NOMO-1 (cell line): ENCODE results near the gene ARHGAP33.

Experiments used
- DNase-seq, 2 experiments: peaks; one replicate each; lab custom pipeline; 2025; ENCODE audit not compliant: unreplicated experiment in 2 of 2; lab: John Stamatoyannopoulos, UW

The ARHGAP33 gene

GRCh38 chr19:35738887-35739229 is 36.5 kb upstream of the ARHGAP33 start:
- no peak for DNase-seq

GRCh38 chr19:35739275-35740107 is 35.9 kb upstream of the ARHGAP33 start:
- no peak for DNase-seq

GRCh38 chr19:35740108-35740422 is 35.3 kb upstream of the ARHGAP33 start:
- no peak for DNase-seq

DNA sequence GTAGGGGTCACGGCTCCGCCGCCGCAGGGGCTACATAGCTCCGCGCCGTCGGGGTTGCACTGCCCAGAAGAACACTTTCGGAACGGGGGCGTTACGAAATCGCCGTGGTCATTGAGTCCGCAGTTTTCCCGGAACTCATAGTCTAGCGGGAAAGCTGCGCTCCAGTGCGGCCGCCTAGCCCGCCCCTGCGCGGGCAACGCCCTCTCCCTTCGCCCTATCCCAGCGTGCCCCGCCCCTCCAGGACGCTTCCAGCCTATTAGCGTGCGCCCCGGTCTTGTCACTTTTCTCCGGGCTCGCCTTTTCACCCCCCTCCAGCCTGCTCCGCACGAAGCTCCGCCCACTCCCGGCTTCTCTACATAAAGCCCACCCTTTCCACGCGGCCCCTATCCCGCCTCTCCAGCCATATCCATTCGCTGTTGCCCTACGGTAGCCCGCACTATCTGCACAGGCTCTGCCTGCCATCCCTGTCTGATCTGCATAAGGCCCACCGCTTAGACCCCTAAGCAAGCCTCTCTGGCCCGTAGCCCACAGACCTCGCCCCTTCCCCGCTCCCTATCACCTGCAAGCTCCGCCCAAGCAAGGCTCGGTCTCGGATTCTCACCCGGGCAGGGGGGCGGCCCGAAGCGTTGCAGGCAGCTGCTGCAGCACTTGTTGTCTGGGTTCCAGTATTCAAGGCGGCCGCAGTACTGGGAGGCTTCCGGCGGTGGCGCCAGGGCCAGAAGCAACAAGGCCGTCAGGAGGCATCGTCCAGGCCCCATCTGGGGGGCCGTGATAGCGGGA is 34.8 kb upstream of the ARHGAP33 start:
- DNase-seq, result peak; percentile 93 to 95

DNA sequence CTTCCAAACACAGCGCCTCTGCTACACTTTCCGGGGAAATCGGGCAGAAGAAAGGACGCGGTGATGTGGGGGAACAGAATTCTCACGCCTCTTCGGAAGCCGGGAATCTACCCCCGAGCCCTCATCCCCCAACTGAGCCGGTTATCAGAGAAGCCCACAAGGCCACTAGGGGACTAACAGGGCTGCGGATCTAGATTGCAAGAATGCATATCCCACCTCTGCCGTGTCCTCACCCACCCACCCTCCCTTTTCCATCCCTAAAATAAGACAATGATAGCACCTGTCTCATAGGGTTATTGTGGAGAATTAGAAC is 34.2 kb upstream of the ARHGAP33 start:
- DNase-seq, result no peak

DNA sequence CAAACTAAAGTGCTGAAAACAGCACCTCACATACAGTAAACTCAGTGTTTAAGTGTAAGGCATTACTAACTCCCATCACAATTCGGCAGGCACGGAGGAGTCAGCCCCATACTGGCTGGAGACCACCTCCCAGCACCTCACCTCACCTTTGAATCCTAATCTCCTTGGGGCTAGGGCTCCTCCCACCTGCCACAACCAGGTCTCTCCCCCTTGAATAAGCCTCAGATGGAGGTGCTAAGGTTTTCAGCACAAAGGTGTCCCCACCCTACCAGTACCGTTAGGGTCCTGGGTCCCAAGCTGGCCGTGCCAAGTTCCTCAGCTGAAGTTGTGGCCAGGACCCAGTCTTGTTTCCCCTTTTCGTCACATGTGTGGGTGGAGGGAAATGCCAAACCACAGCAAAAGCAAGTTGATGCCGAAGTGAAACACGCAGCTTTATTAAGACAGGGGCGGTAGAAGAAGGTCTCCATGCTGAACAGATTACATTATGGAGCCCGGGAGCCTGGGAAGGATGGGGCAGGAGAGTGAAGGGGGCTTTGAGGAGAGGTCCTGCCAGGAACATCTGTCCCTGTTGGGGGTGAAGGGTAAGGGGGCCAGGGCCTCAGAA is 33.1 kb upstream of the ARHGAP33 start, which contains the start of gene IGFLR1:
Gene IGFLR1, minus strand, starts transcription at position 332 of the 604 bp plus-strand sequence. CDS start 1,272 bp downstream, outside the sequence.
- DNase-seq, result peak; percentile 68 to 71

GRCh38 chr19:35743640-35744429 is 31.5 kb upstream of the ARHGAP33 start:
- DNase-seq, result no peak

- DNase-seq, result peak; percentile 90 to 94
Measured at GRCh38 chr19:35744430-35745327, 30.7 kb upstream of the ARHGAP33 start.

GRCh38 chr19:35745328-35746086 is 29.9 kb upstream of the ARHGAP33 start, which contains the start of the genes PSENEN and U2AF1L4:
PSENEN (plus strand) TSS chr19:35745651; CDS start chr19:35745931, 280 bp downstream.
U2AF1L4 (minus strand) TSS chr19:35745418; CDS start chr19:35745391, 27 bp downstream.
- peak; percentile 96 to 99 for DNase-seq

DNA sequence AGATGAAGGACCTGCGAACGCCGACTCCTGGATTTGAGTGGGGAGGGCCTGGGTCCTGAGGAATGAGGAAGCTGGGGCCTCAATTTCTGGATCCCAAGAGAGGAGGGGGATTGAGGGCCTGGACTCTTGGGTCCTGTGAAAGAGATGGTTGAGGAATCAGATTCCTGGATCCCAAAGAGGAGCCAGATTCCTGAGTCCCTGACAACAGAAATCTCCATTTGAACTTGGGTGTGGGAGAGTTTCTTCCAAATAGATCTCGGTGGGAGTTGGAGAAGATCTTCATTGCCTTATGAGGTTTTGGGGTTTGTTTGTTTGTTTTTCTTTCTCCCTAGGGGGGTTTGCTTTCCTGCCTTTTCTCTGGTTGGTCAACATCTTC is 29.3 kb upstream of the ARHGAP33 start:
- no peak for DNase-seq

- no peak for DNase-seq
Measured at GRCh38 chr19:35746531-35746930, 28.8 kb upstream of the ARHGAP33 start.

- DNase-seq, result peak; percentile 95 to 99
Measured at GRCh38 chr19:35748106-35749020, 27.0 kb upstream of the ARHGAP33 start, which contains the start of gene LIN37. LIN37 (plus strand) TSS chr19:35748576; CDS start chr19:35748725, 149 bp downstream.

GRCh38 chr19:35750167-35750566 is 25.2 kb upstream of the ARHGAP33 start:
- DNase-seq, result no peak

GRCh38 chr19:35751839-35752745 is 23.3 kb upstream of the ARHGAP33 start:
- no peak for DNase-seq

DNA sequence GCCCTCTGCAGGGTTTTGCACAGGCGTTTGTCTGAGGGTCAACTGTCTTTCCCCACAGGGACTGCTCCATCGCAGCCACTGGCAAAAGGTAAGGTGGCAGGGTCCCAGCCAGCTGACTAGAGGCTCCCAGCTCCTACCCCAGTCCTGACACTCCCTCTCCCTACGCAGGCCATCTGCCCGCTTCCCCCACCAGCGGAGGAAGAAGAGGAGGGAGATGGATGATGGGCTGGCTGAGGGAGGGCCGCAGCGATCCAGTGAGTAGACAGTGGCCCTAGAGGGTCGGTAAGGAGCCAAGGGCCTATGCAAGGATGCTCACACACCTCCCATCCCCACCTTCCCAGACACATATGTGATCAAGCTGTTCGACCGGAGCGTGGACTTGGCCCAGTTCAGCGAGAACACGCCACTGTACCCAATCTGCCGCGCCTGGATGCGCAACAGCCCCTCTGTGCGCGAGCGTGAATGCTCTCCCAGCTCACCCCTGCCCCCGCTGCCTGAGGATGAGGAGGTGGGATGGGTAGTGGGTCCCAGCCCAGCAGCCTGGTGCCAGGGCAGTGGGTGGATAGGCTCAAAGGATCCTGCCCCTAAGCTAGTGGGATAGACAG is 22.5 kb upstream of the ARHGAP33 start:
- no peak for DNase-seq

DNA sequence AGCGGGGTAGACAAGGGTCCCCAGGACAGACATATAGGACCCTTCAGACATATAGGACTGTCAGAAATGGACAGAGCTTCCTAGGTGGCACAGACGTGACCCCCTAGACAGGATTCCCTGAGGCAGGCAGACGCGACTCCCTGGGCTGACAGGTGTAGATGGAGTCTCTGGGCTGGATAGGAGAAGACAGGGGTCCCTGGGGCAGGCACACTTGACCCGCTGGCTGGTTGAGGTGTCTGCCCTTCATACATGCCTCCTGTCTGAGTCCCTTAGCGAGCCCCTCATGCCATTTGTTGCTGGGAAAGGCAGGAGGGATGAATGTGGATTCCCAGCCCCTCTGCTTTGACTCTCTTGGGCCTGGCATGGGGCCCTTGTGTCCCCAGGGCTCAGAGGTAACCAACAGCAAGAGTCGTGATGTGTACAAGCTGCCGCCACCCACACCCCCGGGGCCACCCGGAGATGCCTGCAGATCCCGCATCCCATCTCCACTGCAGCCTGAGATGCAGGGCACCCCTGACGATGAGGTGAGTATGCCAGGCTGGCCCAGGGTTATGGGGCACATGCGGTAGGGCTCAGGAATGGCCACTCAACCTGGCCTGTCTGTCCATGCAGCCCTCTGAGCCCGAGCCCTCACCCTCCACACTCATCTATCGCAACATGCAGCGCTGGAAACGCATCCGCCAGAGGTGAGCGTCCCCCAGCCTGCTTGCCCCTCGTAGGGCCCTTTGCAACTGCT is 21.6 kb upstream of the ARHGAP33 start:
- DNase-seq, result no peak
